ENCODE measurements around the gene CD163L1. TPM values are rescaled to one million over a fixed set of nuclear protein-coding genes. Genes with fewer than 3 reads are reported as not detected.
"Not testable (repeated sequence)": the region's sequence is repeated elsewhere in the genome, so short reads cannot be mapped to it uniquely, and the experiment has no call there.

The CD163L1 gene
- total and polyA plus RNA-seq, 5 donors from 2014 or later, result not detected

GRCh38 chr12:7439579-7440505 is 4.1 kb downstream of the CD163L1 start:
- Mint-ChIP-seq H3K27me3 (peaks cover 44% of the 10 kb centered on the region), H3K27ac (no peak overlapping the region)

GRCh38 chr12:7438291-7438995 is 5.5 kb downstream of the CD163L1 start:
- not testable (repeated sequence) for H3K4me1 ChIP-seq (ENCODE audit: control insufficient read depth, insufficient read depth, low read length, poor library complexity, severe bottlenecking); H3K4me1 Mint-ChIP-seq; H3K4me3 ChIP-seq (ENCODE audit: low read depth, low read length); H3K36me3 ChIP-seq (ENCODE audit: control insufficient read depth, insufficient read depth, low read length); H3K9me3 Mint-ChIP-seq; ATAC-seq (ENCODE audit: low read depth in 2 of 2); H3K27ac Mint-ChIP-seq; DNase-seq; H3K27ac ChIP-seq (ENCODE audit: insufficient read depth, low read length, poor library complexity, severe bottlenecking); H3K9me3 ChIP-seq (ENCODE audit: control insufficient read depth in 2 of 2, low read length in 2 of 2); H3K36me3 Mint-ChIP-seq
- H3K27me3 Mint-ChIP-seq, result peaks cover 38% of the 10 kb centered on the region
- peak overlapping the region in 1 of 4 donors; percentile 37 for H3K4me3 Mint-ChIP-seq
- H3K27me3 ChIP-seq (ENCODE audit: control insufficient read depth, insufficient read depth, low read length), result peaks cover 16% of the 10 kb centered on the region

More at GRCh38 chr12:7439579-7440505, 4.1 kb downstream of the CD163L1 start:
- Mint-ChIP-seq H3K4me1 (peaks cover 0 to 5% (median 0%) of the 10 kb centered on the region in 4 donors), H3K4me3 (peak overlapping the region in 3 of 4 donors; percentile 55 to 80 (median 71)), H3K9me3 (peaks cover 0 to 6% (median 0%) of the 10 kb centered on the region in 7 donors), H3K36me3 (no peaks in the 10 kb centered on the region)
- ATAC-seq (ENCODE audit: low read depth in 2 of 2), result peak in 1 of 2 donors; percentile 57
- H3K27me3 ChIP-seq (ENCODE audit: control insufficient read depth, insufficient read depth, low read length), result peaks cover 16% of the 10 kb centered on the region
- H3K36me3 ChIP-seq (ENCODE audit: control insufficient read depth, insufficient read depth, low read length), result no peaks in the 10 kb centered on the region
- peak in 1 of 3 donors; percentile 34 for DNase-seq
- no peaks in the 10 kb centered on the region for H3K4me1 ChIP-seq (ENCODE audit: control insufficient read depth, insufficient read depth, low read length, poor library complexity, severe bottlenecking)
- no peaks in the 10 kb centered on the region for H3K9me3 ChIP-seq (ENCODE audit: control insufficient read depth in 2 of 2, low read length in 2 of 2)
- no peak overlapping the region for H3K4me3 ChIP-seq (ENCODE audit: low read depth, low read length)
- no peak overlapping the region for H3K27ac ChIP-seq (ENCODE audit: insufficient read depth, low read length, poor library complexity, severe bottlenecking)

- H3K27me3 ChIP-seq (ENCODE audit: control insufficient read depth, insufficient read depth, low read length), result peaks cover 16% of the 10 kb centered on the region
- H3K4me1 ChIP-seq (ENCODE audit: control insufficient read depth, insufficient read depth, low read length, poor library complexity, severe bottlenecking); DNase-seq; H3K4me1 Mint-ChIP-seq; H3K36me3 Mint-ChIP-seq; H3K36me3 ChIP-seq (ENCODE audit: control insufficient read depth, insufficient read depth, low read length); H3K27ac Mint-ChIP-seq; ATAC-seq (ENCODE audit: low read depth in 2 of 2); H3K9me3 ChIP-seq (ENCODE audit: control insufficient read depth in 2 of 2, low read length in 2 of 2); H3K9me3 Mint-ChIP-seq; H3K4me3 ChIP-seq (ENCODE audit: low read depth, low read length); H3K27ac ChIP-seq (ENCODE audit: insufficient read depth, low read length, poor library complexity, severe bottlenecking): not testable (repeated sequence)
- Mint-ChIP-seq H3K4me3 (peak overlapping the region in 1 of 4 donors; percentile 58), H3K27me3 (peaks cover 34% of the 10 kb centered on the region)
Observed at GRCh38 chr12:7437494-7437893, 6.5 kb downstream of the CD163L1 start.

GRCh38 chr12:7434670-7435069 is 9.3 kb downstream of the CD163L1 start:
- DNase-seq (no peak), ATAC-seq (ENCODE audit: low read depth in 2 of 2) (no peak)
- no peaks in the 10 kb centered on the region for H3K36me3 Mint-ChIP-seq
- peaks cover 0 to 3% (median 0%) of the 10 kb centered on the region in 7 donors for H3K9me3 Mint-ChIP-seq
- H3K4me1 ChIP-seq (ENCODE audit: control insufficient read depth, insufficient read depth, low read length, poor library complexity, severe bottlenecking), result no peaks in the 10 kb centered on the region
- H3K27me3 Mint-ChIP-seq, result peaks cover 20% of the 10 kb centered on the region
- no peak overlapping the region for H3K4me3 Mint-ChIP-seq
- H3K4me1 Mint-ChIP-seq, result peaks cover 0 to 3% (median 0%) of the 10 kb centered on the region in 4 donors
- peaks cover 2% of the 10 kb centered on the region for H3K27me3 ChIP-seq (ENCODE audit: control insufficient read depth, insufficient read depth, low read length)
- H3K9me3 ChIP-seq (ENCODE audit: control insufficient read depth in 2 of 2, low read length in 2 of 2), result no peaks in the 10 kb centered on the region
- H3K27ac ChIP-seq (ENCODE audit: insufficient read depth, low read length, poor library complexity, severe bottlenecking), result no peak overlapping the region
- no peak overlapping the region for H3K27ac Mint-ChIP-seq
- no peak overlapping the region for H3K4me3 ChIP-seq (ENCODE audit: low read depth, low read length)
- no peaks in the 10 kb centered on the region for H3K36me3 ChIP-seq (ENCODE audit: control insufficient read depth, insufficient read depth, low read length)

- no peaks in the 10 kb centered on the region for H3K4me1 ChIP-seq (ENCODE audit: control insufficient read depth, insufficient read depth, low read length, poor library complexity, severe bottlenecking)
- Mint-ChIP-seq H3K27me3 (peaks cover 10% of the 10 kb centered on the region), H3K27ac (no peak overlapping the region), H3K9me3 (peaks cover 0 to 2% (median 0%) of the 10 kb centered on the region in 7 donors), H3K36me3 (no peaks in the 10 kb centered on the region), H3K4me3 (no peak overlapping the region), H3K4me1 (no peaks in the 10 kb centered on the region)
- ATAC-seq (ENCODE audit: low read depth in 2 of 2) (no peak), DNase-seq (no peak)
- no peak overlapping the region for H3K27ac ChIP-seq (ENCODE audit: insufficient read depth, low read length, poor library complexity, severe bottlenecking)
- no peaks in the 10 kb centered on the region for H3K36me3 ChIP-seq (ENCODE audit: control insufficient read depth, insufficient read depth, low read length)
- H3K27me3 ChIP-seq (ENCODE audit: control insufficient read depth, insufficient read depth, low read length), result no peaks in the 10 kb centered on the region
- H3K4me3 ChIP-seq (ENCODE audit: low read depth, low read length), result no peak overlapping the region
- no peaks in the 10 kb centered on the region for H3K9me3 ChIP-seq (ENCODE audit: control insufficient read depth in 2 of 2, low read length in 2 of 2)
Observed at GRCh38 chr12:7433276-7433822, 10.6 kb downstream of the CD163L1 start.

GRCh38 chr12:7431993-7432685 is 11.8 kb downstream of the CD163L1 start:
- H3K9me3 Mint-ChIP-seq, result peaks cover 0 to 2% (median 0%) of the 10 kb centered on the region in 7 donors
- no peak for ATAC-seq (ENCODE audit: low read depth in 2 of 2)
- H3K36me3 Mint-ChIP-seq, result no peaks in the 10 kb centered on the region
- H3K4me3 Mint-ChIP-seq, result no peak overlapping the region
- no peaks in the 10 kb centered on the region for H3K27me3 Mint-ChIP-seq
- no peak overlapping the region for H3K27ac Mint-ChIP-seq
- no peaks in the 10 kb centered on the region for H3K36me3 ChIP-seq (ENCODE audit: control insufficient read depth, insufficient read depth, low read length)
- no peaks in the 10 kb centered on the region for H3K27me3 ChIP-seq (ENCODE audit: control insufficient read depth, insufficient read depth, low read length)
- H3K4me1 Mint-ChIP-seq, result no peaks in the 10 kb centered on the region
- H3K4me1 ChIP-seq (ENCODE audit: control insufficient read depth, insufficient read depth, low read length, poor library complexity, severe bottlenecking), result no peaks in the 10 kb centered on the region
- H3K27ac ChIP-seq (ENCODE audit: insufficient read depth, low read length, poor library complexity, severe bottlenecking), result no peak overlapping the region
- no peaks in the 10 kb centered on the region for H3K9me3 ChIP-seq (ENCODE audit: control insufficient read depth in 2 of 2, low read length in 2 of 2)
- H3K4me3 ChIP-seq (ENCODE audit: low read depth, low read length), result no peak overlapping the region
- no peak for DNase-seq

GRCh38 chr12:7411343-7411742 is 32.6 kb downstream of the CD163L1 start:
- H3K4me1 ChIP-seq (ENCODE audit: control insufficient read depth, insufficient read depth, low read length, poor library complexity, severe bottlenecking), result no peaks in the 10 kb centered on the region
- no peak for DNase-seq
- H3K36me3 Mint-ChIP-seq, result no peaks in the 10 kb centered on the region
- no peaks in the 10 kb centered on the region for H3K36me3 ChIP-seq (ENCODE audit: control insufficient read depth, insufficient read depth, low read length)
- peaks cover 4% of the 10 kb centered on the region for H3K27me3 Mint-ChIP-seq
- H3K27ac ChIP-seq (ENCODE audit: insufficient read depth, low read length, poor library complexity, severe bottlenecking), result no peak overlapping the region
- H3K4me1 Mint-ChIP-seq, result no peaks in the 10 kb centered on the region
- H3K9me3 ChIP-seq (ENCODE audit: control insufficient read depth in 2 of 2, low read length in 2 of 2), result no peaks in the 10 kb centered on the region
- H3K9me3 Mint-ChIP-seq, result peaks cover 0 to 5% (median 0%) of the 10 kb centered on the region in 7 donors
- H3K4me3 Mint-ChIP-seq, result no peak overlapping the region
- ATAC-seq (ENCODE audit: low read depth in 2 of 2), result no peak
- H3K27ac Mint-ChIP-seq, result no peak overlapping the region
- no peaks in the 10 kb centered on the region for H3K27me3 ChIP-seq (ENCODE audit: control insufficient read depth, insufficient read depth, low read length)
- H3K4me3 ChIP-seq (ENCODE audit: low read depth, low read length), result no peak overlapping the region
